H9 (cell line): ENCODE data around the gene PEX14. TPM values are rescaled to one million over a fixed set of nuclear protein-coding genes. Genes with fewer than 3 reads are reported as not detected.

Experiments
- DNase-seq: peaks from one replicate; pipeline ENCODE4 v3.0.0-alpha.2; 2017
- H2AFZ ChIP-seq: one replicate; pipeline ENCODE4 v1.6.1; 2013; ENCODE audit warnings: mild to moderate bottlenecking, low read length, control low read depth, moderate library complexity
- H2AK5ac ChIP-seq: 2 replicates; pipeline ENCODE4 v1.6.1; 2013; ENCODE audit warnings: low read length, control low read depth, mixed read lengths; ENCODE audit not compliant: insufficient read length
- H2BK120ac ChIP-seq: one replicate; pipeline ENCODE4 v1.6.1; 2013; ENCODE audit warnings: low read depth, mild to moderate bottlenecking, low read length, control low read depth, inconsistent platforms; ENCODE audit not compliant: poor library complexity, severe bottlenecking
- H2BK12ac ChIP-seq: 2 replicates; pipeline ENCODE4 v1.6.1; 2013; ENCODE audit warnings: low read length, control low read depth, mixed read lengths, low read depth; ENCODE audit not compliant: insufficient read length
- H2BK15ac ChIP-seq: 2 replicates; pipeline ENCODE4 v1.6.1; 2013; ENCODE audit warnings: low read depth, low read length, control low read depth
- H2BK20ac ChIP-seq: one replicate; pipeline ENCODE4 v1.6.1; 2013; ENCODE audit warnings: low read depth, mild to moderate bottlenecking, low read length, control low read depth, inconsistent platforms; ENCODE audit not compliant: poor library complexity, severe bottlenecking
- H2BK5ac ChIP-seq: 2 replicates; pipeline ENCODE4 v1.6.1; 2013; ENCODE audit warnings: low read length, control low read depth, mixed read lengths; ENCODE audit not compliant: insufficient read length
- H3K14ac ChIP-seq: 2 replicates; pipeline ENCODE4 v1.6.1; 2013; ENCODE audit warnings: low read length, control low read depth; ENCODE audit not compliant: insufficient read depth
- H3K18ac ChIP-seq: 2 replicates; pipeline ENCODE4 v1.6.1; 2013; ENCODE audit warnings: low read depth, mild to moderate bottlenecking, mixed read lengths, low read length, control low read depth; ENCODE audit not compliant: insufficient read length
- H3K23ac ChIP-seq: 2 replicates; pipeline ENCODE4 v1.6.1; 2013; ENCODE audit warnings: low read length, control low read depth, mixed read lengths, low read depth; ENCODE audit not compliant: insufficient read length
- H3K23me2 ChIP-seq: 2 replicates; pipeline ENCODE4 v1.6.1; 2013; ENCODE audit warnings: low read depth, mild to moderate bottlenecking, mixed read lengths, low read length, control low read depth; ENCODE audit not compliant: insufficient read length, poor library complexity, severe bottlenecking
- H3K27ac ChIP-seq: 2 replicates; pipeline ENCODE4 v1.5.1; 2013; ENCODE audit warnings: low read length, control low read depth, mixed read lengths, low read depth; ENCODE audit not compliant: insufficient read length
- H3K27me3 ChIP-seq: 2 replicates; pipeline ENCODE4 v1.6.1; 2013; ENCODE audit warnings: low read length, control low read depth, inconsistent platforms; ENCODE audit not compliant: insufficient read depth
- H3K4ac ChIP-seq: 2 replicates; pipeline ENCODE4 v1.6.1; 2013; ENCODE audit warnings: low read depth, mild to moderate bottlenecking, control low read depth, inconsistent platforms, low read length, moderate library complexity
- H3K4me1 ChIP-seq: 2 replicates; pipeline ENCODE4 v1.6.1; 2013; ENCODE audit warnings: low read length, control low read depth, inconsistent platforms; ENCODE audit not compliant: insufficient read depth
- H3K4me2 ChIP-seq: 2 replicates; pipeline ENCODE4 v1.6.1; 2013; ENCODE audit warnings: low read length, control low read depth, mixed read lengths; ENCODE audit not compliant: insufficient read length, insufficient read depth
- H3K56ac ChIP-seq: 2 replicates; pipeline ENCODE4 v1.6.1; 2013; ENCODE audit warnings: low read depth, mild to moderate bottlenecking, mixed read lengths, low read length, control low read depth; ENCODE audit not compliant: insufficient read length
- H3K79me1 ChIP-seq: 2 replicates; pipeline ENCODE4 v1.6.1; 2013; ENCODE audit warnings: low read depth, mild to moderate bottlenecking, moderate library complexity, low read length, control low read depth, inconsistent platforms; ENCODE audit not compliant: insufficient read depth, poor library complexity, severe bottlenecking
- H3K79me2 ChIP-seq: 2 replicates; pipeline ENCODE4 v1.6.1; 2013; ENCODE audit warnings: low read length, control low read depth, inconsistent platforms; ENCODE audit not compliant: insufficient read depth
- H3K9ac ChIP-seq: 2 replicates; pipeline ENCODE4 v1.6.1; 2013; ENCODE audit warnings: low read length, control low read depth, mixed read lengths; ENCODE audit not compliant: insufficient read length; ENCODE audit errors: extremely low read depth
- H3K9me3 ChIP-seq: one replicate; pipeline ENCODE4 v1.6.1; 2013; ENCODE audit warnings: low read depth, low read length, inconsistent platforms; ENCODE audit not compliant: control insufficient read depth
- H3T11ph ChIP-seq: one replicate; pipeline ENCODE4 v1.6.1; 2013; ENCODE audit warnings: mild to moderate bottlenecking, low read length, control low read depth, inconsistent platforms
- H4K20me1 ChIP-seq: one replicate; pipeline ENCODE4 v1.6.1; 2013; ENCODE audit not compliant: control insufficient read depth, insufficient read length, insufficient read depth
- H4K5ac ChIP-seq: 2 replicates; pipeline ENCODE4 v1.6.1; 2013; ENCODE audit warnings: low read depth, mild to moderate bottlenecking, mixed read lengths, low read length, control low read depth; ENCODE audit not compliant: insufficient read length
- H4K8ac ChIP-seq: replicated peaks from 2 replicates; pipeline ENCODE4 v1.6.1; 2013; ENCODE audit warnings: low read length, control low read depth, mixed read lengths, low read depth; ENCODE audit not compliant: insufficient read length
- H4K91ac ChIP-seq: 2 replicates; pipeline ENCODE4 v1.6.1; 2013; ENCODE audit warnings: low read depth, mild to moderate bottlenecking, moderate library complexity, mixed read lengths, low read length, control low read depth; ENCODE audit not compliant: insufficient read length
- H3K27ac Mint-ChIP-seq, 3 experiments: 2 replicates in 2 of 3; 3 replicates in 1 of 3; pipeline ENCODE4 v1.8.0; 2020 to 2021; ENCODE audit warnings: mixed read lengths in 3 of 3, mild to moderate bottlenecking in 1 of 3, moderate library complexity in 1 of 3
- H3K27me3 Mint-ChIP-seq: 2 replicates; pipeline ENCODE4 v1.8.0; 2021; ENCODE audit warnings: low read depth, mild to moderate bottlenecking, moderate library complexity, mixed read lengths
- H3K36me3 Mint-ChIP-seq, 3 experiments: 2 replicates in 2 of 3; 3 replicates in 1 of 3; pipeline ENCODE4 v1.8.0; 2020 to 2021; ENCODE audit warnings: low read depth in 3 of 3, mixed read lengths in 3 of 3; ENCODE audit not compliant: insufficient read depth in 1 of 3
- H3K4me1 Mint-ChIP-seq, 2 experiments: 2 replicates each; pipeline ENCODE4 v1.8.0; 2020; ENCODE audit warnings: mixed read lengths in 2 of 2
- H3K4me3 Mint-ChIP-seq, 2 experiments: 2 replicates in 1 of 2; 3 replicates in 1 of 2; pipeline ENCODE4 v1.8.0; 2020 to 2021; ENCODE audit warnings: mild to moderate bottlenecking in 2 of 2, mixed read lengths in 2 of 2, moderate library complexity in 1 of 2
- H3K9me3 Mint-ChIP-seq, 2 experiments: 2 replicates in 1 of 2; 3 replicates in 1 of 2; pipeline ENCODE4 v1.8.0; 2020; ENCODE audit warnings: mild to moderate bottlenecking in 2 of 2, mixed read lengths in 2 of 2, moderate library complexity in 1 of 2
- CTCF ChIP-seq: fragments of 200-600 bp; sonication (generic); conservative IDR thresholded peaks from 3 replicates; pipeline ENCODE4 v1.8.0; 2021; ENCODE audit warnings: antibody characterized with exemption, mild to moderate bottlenecking
- WGBS: extraction: QIAGEN DNeasy Blood & Tissue Kit; methylation state at CpG from one replicate; pipeline ENCODE4 v1.1.7; 2013; ENCODE audit warnings: missing lambda C conversion rate, low lambda C conversion rate, mixed read lengths; ENCODE audit not compliant: insufficient read length; ENCODE audit errors: extremely low coverage; 5-methylcytosine and 5-hydroxymethylcytosine counted together
- total RNA-seq: library from RNA; stranded (reverse); gene quantifications from 2 replicates; pipeline ENCODE4 v1.2.1, GENCODE V29; 2021

The PEX14 gene
- total RNA-seq, 1 experiment from 2014 or later: 23.9 TPM

GRCh38 chr1:10670190-10670589, 195.4 kb downstream of the PEX14 start:
- Histone ChIP-seq H4K8ac (no peak overlapping the region), H2BK120ac (no peak overlapping the region), H3K4ac (no peak overlapping the region), H3K27ac (no peak overlapping the region), H3T11ph (no peak overlapping the region), H3K4me1 (no peaks in the 10 kb centered on the region; the same call in 1 of the 2 replicates), H3K79me2 (no peaks in the 10 kb centered on the region), H3K79me1 (no peaks in the 10 kb centered on the region), H3K4me2 (no peak overlapping the region), H2BK20ac (no peak overlapping the region), H3K23ac (no peak overlapping the region), H2BK12ac (no peak overlapping the region), H3K9me3 (no peaks in the 10 kb centered on the region), H4K5ac (no peak overlapping the region), H2AK5ac (no peak overlapping the region), H2BK5ac (no peak overlapping the region), H2AFZ (no peak overlapping the region), H3K23me2 (no peaks in the 10 kb centered on the region), H2BK15ac (no peak overlapping the region), H4K20me1 (no peaks in the 10 kb centered on the region), H3K27me3 (no peaks in the 10 kb centered on the region), H3K14ac (no peak overlapping the region; the same call in 1 of the 2 replicates), H3K18ac (no peak overlapping the region), H3K9ac (no peak overlapping the region), H4K91ac (no peak overlapping the region), H3K56ac (no peak overlapping the region)
- no peak for DNase-seq
- Mint-ChIP-seq H3K9me3 (no peaks in the 10 kb centered on the region), H3K4me1 (peaks cover 4 to 26% of the 10 kb centered on the region in 2 experiments), H3K4me3 (no peak overlapping the region), H3K27ac (peak overlapping the region in 1 of 3 experiments; percentile 93; a peak in 1 of 7 replicates), H3K36me3 (no peaks in the 10 kb centered on the region; a peak in 1 of 7 replicates), H3K27me3 (no peaks in the 10 kb centered on the region)
- TF ChIP-seq CTCF: no peak
- no CpG with 5 or more reads among the region's 10 CpGs for WGBS
